ENCODE data around the gene ITGAL. TPM values are rescaled to one million over a fixed set of nuclear protein-coding genes. Genes with fewer than 3 reads are reported as not detected.

ITGAL gene
- total RNA-seq, 2 donors from 2014 or later = 2.0 to 2.6 TPM

- TF ChIP-seq CTCF (IDR thresholded peaks at IDR 0.05) = no peak
- Histone ChIP-seq H3K4me3 (peak overlapping the region in 1 of 2 donors; percentile 72), H3K27ac (peak overlapping the region; percentile 99), H3K27me3 (no peaks in the 10 kb centered on the region), H3K9me3 (no peaks in the 10 kb centered on the region), H3K36me3 (peaks cover 14% of the 10 kb centered on the region), H3K4me1 (peaks cover 0 to 31% of the 10 kb centered on the region in 2 donors)
- DNase-seq (ENCODE audit: low spot score) = no peak
These were observed 55.2 kb downstream of the ITGAL start for GRCh38 chr16:30527635-30528178.

GRCh38 chr16:30528799-30529457 is 56.4 kb downstream of the ITGAL start:
- TF ChIP-seq CTCF (IDR thresholded peaks at IDR 0.05) = no peak
- Histone ChIP-seq H3K36me3 (peaks cover 20% of the 10 kb centered on the region), H3K9me3 (no peaks in the 10 kb centered on the region), H3K27ac (no peak overlapping the region), H3K4me1 (peaks cover 0 to 37% of the 10 kb centered on the region in 2 donors), H3K4me3 (no peak overlapping the region), H3K27me3 (no peaks in the 10 kb centered on the region)
- DNase-seq (ENCODE audit: low spot score) = no peak

DNA sequence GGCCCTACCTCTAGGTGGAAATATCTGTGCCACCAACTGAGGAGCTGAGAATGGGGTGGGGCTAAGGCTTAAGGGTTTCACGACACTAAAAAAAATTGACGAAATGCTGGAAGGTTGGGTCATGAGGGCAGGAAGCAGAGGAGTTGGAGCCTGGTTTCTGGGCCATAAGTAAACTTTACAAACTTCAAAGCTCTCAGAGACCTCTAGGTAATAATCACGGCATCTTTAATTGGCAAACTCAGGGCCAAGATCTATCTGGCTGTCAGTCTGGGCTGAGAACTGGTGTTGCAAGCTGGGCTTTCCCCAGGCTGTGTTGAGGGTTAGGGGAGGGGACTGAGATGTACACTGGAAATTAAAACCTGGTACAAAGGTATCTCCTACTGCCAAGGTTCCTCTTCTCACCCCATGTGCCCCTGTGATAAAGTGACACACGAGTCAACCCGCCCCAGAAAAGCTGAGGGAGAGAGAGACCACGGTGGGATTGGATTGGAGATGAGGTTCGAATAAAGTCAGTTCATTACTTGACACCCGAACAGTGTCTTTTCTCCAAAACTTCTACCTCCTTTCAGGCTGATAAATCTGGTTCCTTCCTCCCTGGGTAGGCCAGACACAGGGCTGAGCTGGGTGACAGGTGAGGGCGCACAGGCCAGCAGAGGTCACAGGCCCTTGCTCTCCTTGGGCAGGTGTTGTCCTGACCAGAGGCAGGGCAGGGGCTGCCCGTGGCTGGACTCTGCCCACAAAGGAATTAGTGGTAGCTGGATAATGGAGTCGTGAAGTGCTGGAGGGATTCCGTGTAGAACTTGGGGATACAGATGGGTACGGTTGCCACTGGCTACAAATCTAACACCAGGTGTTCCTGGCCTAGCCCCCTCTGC is 57.9 kb downstream of the ITGAL start:
- Histone ChIP-seq H3K9me3 (no peaks in the 10 kb centered on the region), H3K27me3 (no peaks in the 10 kb centered on the region), H3K4me1 (peaks cover 0 to 34% of the 10 kb centered on the region in 2 donors), H3K27ac (no peak overlapping the region), H3K4me3 (no peak overlapping the region), H3K36me3 (peaks cover 20% of the 10 kb centered on the region)
- no peak for TF ChIP-seq CTCF (IDR thresholded peaks at IDR 0.05)
- no peak for DNase-seq (ENCODE audit: low spot score)

GRCh38 chr16:30532285-30533145 is 60.0 kb downstream of the ITGAL start:
- peak overlapping the region in 1 of 2 donors; percentile 91 for H3K27ac ChIP-seq
- no peak for DNase-seq (ENCODE audit: low spot score)

More at GRCh38 chr16:30532285-30533145, 60.0 kb downstream of the ITGAL start:
- Histone ChIP-seq H3K4me1 (peaks cover 0 to 33% of the 10 kb centered on the region in 2 donors), H3K36me3 (peaks cover 20% of the 10 kb centered on the region), H3K27me3 (no peaks in the 10 kb centered on the region), H3K4me3 (no peak overlapping the region), H3K9me3 (no peaks in the 10 kb centered on the region)
- TF ChIP-seq CTCF (IDR thresholded peaks at IDR 0.05) = no peak
